ENCODE measurements around the gene CMTM4. TPM values are rescaled to one million over a fixed set of nuclear protein-coding genes. Genes with fewer than 3 reads are reported as not detected.

Gene CMTM4
- total and polyA plus RNA-seq, 12 donors, result 4.5 to 14.6 (median 11.7) TPM

DNA sequence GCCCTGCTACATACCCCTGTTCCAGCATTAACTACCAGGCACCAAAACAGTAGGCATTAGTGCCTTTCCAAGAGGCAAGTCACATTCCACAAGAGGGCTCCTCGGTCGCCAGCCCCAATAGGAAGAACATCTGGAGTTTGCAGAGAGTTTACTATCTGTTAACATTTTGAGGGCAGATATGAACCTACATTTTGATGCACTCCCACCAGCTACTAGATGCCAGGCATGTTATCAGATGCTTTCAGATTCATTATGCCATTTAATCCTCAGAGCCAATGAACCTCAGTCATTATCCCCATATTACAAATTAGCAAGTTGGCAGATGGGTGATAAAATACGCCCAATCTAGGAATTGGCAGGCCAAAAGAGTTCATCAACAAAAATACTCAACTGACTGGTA lies 121.5 kb downstream of the CMTM4 start:
- Histone ChIP-seq H3K27me3 (peaks cover 0 to 28% (median 18%) of the 10 kb centered on the region in 7 donors), H3K9me3 (no peaks in the 10 kb centered on the region), H3K4me1 (peaks cover 5 to 30% (median 18%) of the 10 kb centered on the region in 9 donors), H3K27ac (no peak overlapping the region), H3K36me3 (no peaks in the 10 kb centered on the region), H3K4me3 (no peak overlapping the region)
- TF ChIP-seq, protein P1, sequence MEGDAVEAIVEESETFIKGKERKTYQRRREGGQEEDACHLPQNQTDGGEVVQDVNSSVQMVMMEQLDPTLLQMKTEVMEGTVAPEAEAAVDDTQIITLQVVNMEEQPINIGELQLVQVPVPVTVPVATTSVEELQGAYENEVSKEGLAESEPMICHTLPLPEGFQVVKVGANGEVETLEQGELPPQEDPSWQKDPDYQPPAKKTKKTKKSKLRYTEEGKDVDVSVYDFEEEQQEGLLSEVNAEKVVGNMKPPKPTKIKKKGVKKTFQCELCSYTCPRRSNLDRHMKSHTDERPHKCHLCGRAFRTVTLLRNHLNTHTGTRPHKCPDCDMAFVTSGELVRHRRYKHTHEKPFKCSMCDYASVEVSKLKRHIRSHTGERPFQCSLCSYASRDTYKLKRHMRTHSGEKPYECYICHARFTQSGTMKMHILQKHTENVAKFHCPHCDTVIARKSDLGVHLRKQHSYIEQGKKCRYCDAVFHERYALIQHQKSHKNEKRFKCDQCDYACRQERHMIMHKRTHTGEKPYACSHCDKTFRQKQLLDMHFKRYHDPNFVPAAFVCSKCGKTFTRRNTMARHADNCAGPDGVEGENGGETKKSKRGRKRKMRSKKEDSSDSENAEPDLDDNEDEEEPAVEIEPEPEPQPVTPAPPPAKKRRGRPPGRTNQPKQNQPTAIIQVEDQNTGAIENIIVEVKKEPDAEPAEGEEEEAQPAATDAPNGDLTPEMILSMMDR (IDR thresholded peaks at IDR 0.05), result no peak
- DNase-seq, result no peak
- no peak for ATAC-seq
- intact Hi-C loops (cut with DNase I), result no loop called here
- WGBS, 2 donors, result 99% methylated on average over 3 of the region's 3 CpGs

DNA sequence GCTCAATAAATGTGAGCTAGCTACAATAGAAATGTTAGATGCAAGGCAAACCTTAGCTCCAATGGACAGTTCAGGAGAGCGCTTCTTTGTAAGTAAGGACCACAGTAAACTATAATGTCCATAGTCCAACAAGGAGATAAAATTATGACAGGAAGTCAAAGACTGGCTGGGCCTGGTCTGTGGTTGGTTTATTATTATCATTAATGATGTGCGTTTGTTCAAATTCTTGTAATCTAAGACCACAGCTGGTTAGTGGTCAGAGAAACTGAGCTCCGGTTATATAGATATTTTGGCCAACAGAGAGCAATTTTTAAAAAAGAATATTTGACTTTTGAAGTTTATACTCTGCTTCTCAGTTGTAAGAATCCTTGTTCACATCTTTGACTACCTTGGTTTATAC lies 122.0 kb downstream of the CMTM4 start:
- Histone ChIP-seq H3K36me3 (no peaks in the 10 kb centered on the region), H3K27ac (no peak overlapping the region), H3K4me3 (no peak overlapping the region), H3K9me3 (no peaks in the 10 kb centered on the region), H3K27me3 (peaks cover 0 to 28% (median 18%) of the 10 kb centered on the region in 7 donors), H3K4me1 (peaks cover 5 to 30% (median 18%) of the 10 kb centered on the region in 9 donors)
- DNase-seq, result no peak
- 86 to 91% methylated on average over 3 of the region's 3 CpGs for WGBS, 2 donors
- ATAC-seq, result no peak
- intact Hi-C loops (cut with DNase I), result no loop called here
- TF ChIP-seq, protein P1 (IDR thresholded peaks at IDR 0.05), result no peak

DNA sequence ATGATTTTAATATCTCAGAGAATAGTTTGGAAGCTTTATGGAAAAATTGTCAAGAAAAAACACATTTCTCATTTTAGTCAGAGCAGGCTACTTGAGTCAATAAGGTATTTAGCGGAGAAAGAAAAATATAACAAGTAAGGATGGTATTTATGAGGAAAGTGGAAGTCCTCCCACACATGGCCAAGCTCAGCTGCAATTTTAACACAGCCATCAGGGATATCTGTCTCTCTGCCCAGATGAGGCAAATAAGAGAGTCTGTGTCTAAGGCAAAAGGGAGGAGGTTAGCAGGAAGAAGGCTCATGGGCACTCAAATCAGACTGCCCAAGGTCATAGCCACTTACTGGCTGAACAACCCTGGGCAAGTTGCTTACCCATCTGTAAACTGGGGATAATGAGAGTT lies 122.5 kb downstream of the CMTM4 start:
- no peak for DNase-seq
- ATAC-seq, result no peak
- intact Hi-C loops (cut with DNase I), result no loop called here
- no peak overlapping the region for H3K27ac ChIP-seq
- peaks cover 0 to 24% (median 14%) of the 10 kb centered on the region in 7 donors for H3K27me3 ChIP-seq
- no peak overlapping the region for H3K4me3 ChIP-seq
- no peaks in the 10 kb centered on the region for H3K36me3 ChIP-seq
- WGBS, 2 donors, result 84 to 89% methylated on average over 1 of the region's 1 CpG
- H3K9me3 ChIP-seq, result no peaks in the 10 kb centered on the region
- TF ChIP-seq, protein P1 (IDR thresholded peaks at IDR 0.05), result no peak
- H3K4me1 ChIP-seq, result peaks cover 5 to 28% (median 15%) of the 10 kb centered on the region in 9 donors

DNA sequence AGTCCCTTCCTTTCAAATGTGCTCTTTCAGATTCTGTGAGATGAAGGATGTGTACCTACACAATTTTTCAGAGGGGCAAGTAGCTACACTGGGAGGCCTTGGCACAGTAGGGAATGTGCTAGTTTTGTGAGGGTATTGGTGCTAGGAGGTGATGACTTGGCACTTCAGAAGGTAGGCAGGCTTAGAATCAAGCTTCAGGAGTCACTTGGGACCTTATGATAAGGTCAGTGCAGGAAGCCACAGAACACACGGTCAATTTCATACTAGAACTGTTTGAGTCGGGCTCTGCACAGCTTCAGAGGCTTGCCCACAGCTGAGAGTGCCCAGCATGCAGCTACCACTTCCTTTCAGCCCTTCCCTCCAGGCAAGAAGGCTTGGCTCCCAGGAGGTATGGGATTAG lies 124.2 kb downstream of the CMTM4 start:
- WGBS, 2 donors, result 55 to 67% methylated on average over 2 of the region's 2 CpGs
- ATAC-seq (no peak), DNase-seq (no peak)
- H3K36me3 ChIP-seq, result peaks cover 0 to 6% (median 0%) of the 10 kb centered on the region in 9 donors
- intact Hi-C loops (cut with DNase I), result no loop called here
- H3K4me1 ChIP-seq, result peaks cover 0 to 26% (median 4%) of the 10 kb centered on the region in 9 donors
- peaks cover 0 to 6% (median 0%) of the 10 kb centered on the region in 7 donors for H3K27me3 ChIP-seq
- H3K27ac ChIP-seq, result no peak overlapping the region
- TF ChIP-seq, protein P1 (IDR thresholded peaks at IDR 0.05), result no peak
- H3K4me3 ChIP-seq, result no peak overlapping the region
- H3K9me3 ChIP-seq, result peaks cover 0 to under 1% (median 0%) of the 10 kb centered on the region in 11 donors

Measured in heart right ventricle (tissue), 16 donors.